Kidney capillary endothelial cell (primary cell): ENCODE results near the gene MAP1LC3B.

ENCODE experiments used
- DNase-seq: peaks from one replicate; pipeline ENCODE4 v3.0.0-alpha.2; 2018; ENCODE audit warnings: low spot score

The MAP1LC3B gene

GRCh38 chr16:87432330-87432915, 40.3 kb downstream of the MAP1LC3B start:
- DNase-seq, result no peak

DNA sequence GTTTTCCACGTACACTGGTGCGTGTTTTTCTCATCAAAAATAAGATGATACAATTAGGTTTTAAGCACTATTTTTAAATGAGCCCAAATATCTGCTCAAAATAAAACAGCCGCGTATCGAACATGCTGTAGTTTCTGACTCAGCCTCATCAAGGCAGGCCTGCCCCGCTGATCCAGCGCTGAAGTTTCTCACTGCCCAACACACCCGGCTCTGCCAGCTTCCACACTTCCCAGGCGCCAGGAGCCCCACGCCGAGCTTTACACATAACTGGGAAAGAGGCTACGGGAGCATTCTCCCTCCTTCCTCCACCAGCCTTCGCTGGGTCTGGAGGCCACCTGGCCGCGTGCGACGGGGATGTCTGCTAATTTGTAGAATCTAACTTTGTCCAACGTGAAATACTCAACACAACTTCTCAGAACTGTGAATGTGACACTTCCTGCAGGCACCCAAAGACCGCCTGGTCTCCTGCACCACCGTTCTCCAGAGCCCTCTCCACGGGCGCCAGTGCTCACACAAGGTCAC, 42.1 kb downstream of the MAP1LC3B start:
- DNase-seq, result no peak

DNA sequence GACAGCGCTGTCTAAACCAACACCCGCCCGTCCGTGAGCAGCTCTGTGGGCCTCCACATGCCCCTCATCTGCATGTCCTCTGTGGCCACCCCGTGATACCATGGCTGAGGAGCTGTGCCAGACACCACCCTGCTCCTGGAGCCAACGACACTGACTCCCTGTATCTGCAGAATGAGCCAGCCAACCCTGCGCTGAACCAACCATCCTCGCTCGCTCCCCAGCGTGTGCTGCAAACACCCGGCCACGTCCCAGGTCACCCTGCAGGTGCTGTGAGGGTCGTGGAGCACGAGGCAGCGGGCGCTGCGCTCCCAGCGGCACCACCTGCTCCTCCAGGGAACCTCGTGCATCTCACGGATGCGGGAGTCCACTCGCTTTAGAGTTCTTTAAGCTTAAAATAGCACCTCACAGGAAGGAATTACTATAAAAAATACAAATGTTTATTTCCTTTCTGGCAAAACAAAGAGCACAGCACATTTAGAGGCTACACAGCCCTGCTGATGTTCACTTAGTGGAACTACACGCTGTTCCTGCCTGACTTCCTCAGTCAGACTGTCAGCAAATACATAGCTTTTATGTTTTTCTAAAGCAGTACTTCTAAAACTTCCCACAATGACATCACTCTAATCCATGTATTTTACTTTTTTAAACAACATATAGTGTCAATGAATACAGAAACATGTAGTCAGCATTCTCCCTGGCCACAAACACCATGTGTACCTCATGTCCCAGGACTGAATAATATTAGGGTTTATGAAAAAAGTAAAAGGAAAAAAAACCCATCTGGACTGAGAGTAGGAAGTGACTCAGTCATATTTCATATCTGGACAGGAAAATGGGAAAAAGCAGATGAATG, 43.5 kb downstream of the MAP1LC3B start:
- peak; percentile 83 for DNase-seq

GRCh38 chr16:87436225-87437172, 44.4 kb downstream of the MAP1LC3B start:
- DNase-seq, result no peak

DNA sequence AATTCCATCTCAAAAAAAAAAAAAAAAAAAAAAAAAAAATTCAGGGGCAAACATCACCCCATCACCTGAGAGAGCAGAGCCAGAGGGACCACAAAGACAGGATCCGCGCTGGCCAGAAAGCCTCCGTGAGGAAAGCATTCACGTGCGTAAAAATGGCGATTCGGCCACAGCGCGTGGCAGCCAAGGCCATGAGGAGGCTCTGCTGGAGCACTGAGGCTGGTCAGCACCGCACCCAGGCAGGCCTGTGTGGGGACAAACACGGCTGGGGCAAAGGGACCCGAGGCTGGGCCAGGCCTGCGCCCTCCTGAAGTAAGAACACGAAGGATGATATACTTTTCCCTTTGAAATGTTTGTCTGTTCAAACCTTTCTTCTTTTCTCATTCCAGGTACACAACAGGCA, 45.2 kb downstream of the MAP1LC3B start:
- no peak for DNase-seq

DNA sequence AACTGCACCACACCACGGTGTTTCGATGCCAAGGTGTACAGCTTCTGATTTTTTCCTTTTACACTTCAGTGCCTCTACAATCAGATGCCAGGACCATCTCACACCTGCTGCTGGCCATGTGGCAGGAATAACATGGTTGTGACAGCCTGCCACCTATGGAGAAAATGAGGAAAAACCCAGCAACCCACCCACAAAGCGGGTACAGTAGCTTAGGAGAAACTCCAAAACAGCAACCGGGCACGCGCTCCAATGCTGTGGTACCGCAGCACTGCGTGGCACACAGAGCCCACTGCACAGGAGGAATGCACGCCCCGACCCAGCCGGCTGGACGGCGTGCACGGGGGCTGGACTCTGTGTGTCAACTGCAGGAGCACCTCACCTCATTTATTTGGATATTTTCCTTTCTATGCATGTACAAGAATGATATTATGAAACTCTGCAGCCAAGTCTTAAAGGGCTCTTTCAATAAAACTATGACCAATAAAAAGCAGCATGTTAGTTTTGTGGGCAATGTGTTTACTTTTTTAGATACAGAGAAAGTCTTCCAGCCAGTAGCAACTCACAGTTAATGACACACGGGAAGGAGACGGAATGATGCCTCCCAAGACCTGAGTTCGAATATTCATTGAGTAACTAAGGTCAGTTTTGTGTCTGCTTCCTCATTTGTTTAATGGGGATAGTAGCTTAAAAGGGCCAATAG, 45.9 kb downstream of the MAP1LC3B start:
- no peak for DNase-seq

- DNase-seq, result no peak
These were observed 46.5 kb downstream of the MAP1LC3B start for GRCh38 chr16:87438611-87438985.

DNA sequence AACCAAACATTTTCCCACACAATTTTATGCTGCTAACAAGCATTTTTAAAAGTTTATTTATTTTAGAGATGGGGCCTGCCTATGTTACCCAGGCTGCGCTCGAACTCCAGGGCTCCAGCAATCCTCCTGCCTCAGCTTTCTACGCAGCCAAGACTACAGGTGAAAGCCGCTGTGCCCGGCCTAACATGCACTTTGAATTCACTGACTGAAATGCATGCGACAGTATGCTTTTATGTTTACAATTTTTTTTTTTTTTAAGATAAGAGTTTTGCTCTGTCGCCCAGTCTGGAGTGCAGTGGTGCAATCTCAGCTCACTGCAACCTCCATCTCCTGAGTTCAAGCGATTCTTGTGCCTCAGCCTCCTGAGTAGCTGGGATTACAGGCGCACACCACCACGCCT, 47.8 kb downstream of the MAP1LC3B start:
- DNase-seq, result no peak

- DNase-seq, result no peak
These were observed 49.9 kb downstream of the MAP1LC3B start for GRCh38 chr16:87441886-87442580.

- no peak for DNase-seq
These were observed 50.4 kb downstream of the MAP1LC3B start for GRCh38 chr16:87442581-87442966.

DNA sequence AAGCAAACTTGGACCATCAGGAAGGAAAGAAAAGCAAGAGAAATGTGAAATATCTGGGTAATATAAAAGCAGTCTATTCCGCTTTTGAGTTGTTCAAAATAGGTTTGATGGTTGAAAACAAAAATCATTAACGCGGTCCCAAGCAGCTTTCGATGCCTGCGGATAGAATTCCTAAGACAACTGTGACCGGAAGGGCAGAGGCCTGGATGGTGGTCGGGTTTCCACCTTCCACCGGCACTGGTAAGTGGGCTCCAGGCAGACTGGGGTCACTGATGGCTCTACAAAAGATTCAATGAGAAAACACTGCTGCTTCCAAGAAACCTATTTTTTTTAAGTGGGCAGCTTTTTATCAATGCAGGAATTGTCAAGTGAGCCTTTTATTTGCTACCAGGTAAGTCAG, 50.9 kb downstream of the MAP1LC3B start:
- DNase-seq, result no peak

DNA sequence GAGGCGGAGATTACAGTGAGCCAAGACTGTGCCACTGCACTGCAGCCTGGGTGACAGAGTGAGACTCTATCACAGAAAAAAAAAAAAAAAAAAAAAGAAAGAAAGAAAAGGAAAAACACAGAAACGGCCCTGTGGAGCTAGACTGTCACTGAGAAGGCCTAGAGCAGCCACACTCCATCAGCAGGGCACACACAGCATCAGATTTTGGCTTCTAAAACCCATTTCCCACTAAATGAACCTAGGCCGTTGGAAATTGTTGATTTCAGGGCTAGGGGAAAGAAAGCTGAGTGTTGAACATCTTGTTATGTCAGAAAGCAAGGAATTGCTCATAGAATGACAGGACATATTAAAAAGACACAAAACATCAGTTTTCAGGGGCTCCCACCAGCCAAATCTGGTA, 51.8 kb downstream of the MAP1LC3B start:
- no peak for DNase-seq

GRCh38 chr16:87445486-87445885, 53.4 kb downstream of the MAP1LC3B start:
- no peak for DNase-seq

- DNase-seq, result no peak
These were observed 54.3 kb downstream of the MAP1LC3B start for GRCh38 chr16:87446479-87446878.

- DNase-seq, result no peak
These were observed 55.2 kb downstream of the MAP1LC3B start for GRCh38 chr16:87447323-87447722.

- DNase-seq, result no peak
These were observed 56.7 kb downstream of the MAP1LC3B start for GRCh38 chr16:87448866-87449265.

- no peak for DNase-seq
These were observed 59.6 kb downstream of the MAP1LC3B start for GRCh38 chr16:87451563-87452210.

DNA sequence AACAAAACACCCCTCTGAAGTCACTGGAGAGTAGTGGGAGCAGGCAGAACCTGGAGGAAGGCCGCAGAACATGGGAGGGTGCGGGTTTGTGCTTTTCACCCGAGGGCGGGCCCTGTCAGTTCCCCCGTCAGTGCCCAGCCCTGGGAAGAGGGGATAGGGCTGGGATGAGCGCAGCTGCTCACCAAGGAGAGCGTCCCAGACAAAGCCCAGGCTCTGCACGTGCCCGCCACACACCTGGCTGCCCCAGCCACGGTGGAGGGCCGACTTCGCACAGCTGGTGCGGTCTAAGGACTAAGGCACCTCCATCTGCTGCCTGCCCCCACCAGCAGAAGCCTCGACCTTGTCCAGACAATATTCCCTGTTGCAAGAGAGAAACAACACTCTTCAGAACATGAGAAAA, 61.2 kb downstream of the MAP1LC3B start:
- no peak for DNase-seq
